Parathyroid adenoma (tissue), 2 donors: ENCODE data around the gene ARPP21.

Source experiments
- H2AFZ ChIP-seq: fragments of 300-600 bp; sonication (generic); one replicate; pipeline ENCODE4 v1.7.0; 2017; ENCODE audit warnings: antibody characterized with exemption, mild to moderate bottlenecking
- H3K27ac ChIP-seq: fragments of 300-600 bp; sonication (generic); one replicate; pipeline ENCODE4 v1.7.0; 2017
- H3K27me3 ChIP-seq: fragments of 300-600 bp; sonication (generic); one replicate; pipeline ENCODE4 v1.7.0; 2017; ENCODE audit warnings: low read length; ENCODE audit not compliant: control insufficient read depth, insufficient read depth
- H3K36me3 ChIP-seq: fragments of 300-600 bp; sonication (generic); one replicate; pipeline ENCODE4 v1.7.0; 2017; ENCODE audit warnings: low read length; ENCODE audit not compliant: control insufficient read depth, insufficient read depth
- H3K4me1 ChIP-seq: fragments of 300-600 bp; sonication (generic); one replicate; pipeline ENCODE4 v1.7.0; 2017; ENCODE audit warnings: control low read depth
- H3K4me2 ChIP-seq: fragments of 300-600 bp; sonication (generic); one replicate; pipeline ENCODE4 v1.7.0; 2017; ENCODE audit warnings: low read length
- H3K4me3 ChIP-seq: fragments of 300-600 bp; sonication (generic); one replicate; pipeline ENCODE4 v1.7.0; 2017; ENCODE audit warnings: low read depth, low read length
- H3K79me2 ChIP-seq: fragments of 300-600 bp; sonication (generic); one replicate; pipeline ENCODE4 v1.7.0; 2017; ENCODE audit warnings: control low read depth
- H3K9ac ChIP-seq: fragments of 300-600 bp; sonication (generic); one replicate; pipeline ENCODE4 v1.7.0; 2017; ENCODE audit warnings: mild to moderate bottlenecking
- H3K9me3 ChIP-seq: fragments of 300-600 bp; sonication (generic); one replicate; pipeline ENCODE4 v1.7.0; 2017; ENCODE audit warnings: low read length; ENCODE audit not compliant: control insufficient read depth
- CTCF ChIP-seq: fragments of 300-600 bp; sonication (generic); IDR thresholded peaks from one replicate; pipeline ENCODE4 v1.7.0; 2017; ENCODE audit warnings: antibody characterized with exemption, mild to moderate bottlenecking
- donor health status: primary hyperparathyroidism.

ARPP21 gene

GRCh38 chr3:35733864-35734263, 94.5 kb downstream of the ARPP21 start:
- no peaks in the 10 kb centered on the region for H3K4me1 ChIP-seq
- H3K4me3 ChIP-seq = no peak overlapping the region
- H3K9me3 ChIP-seq = no peaks in the 10 kb centered on the region
- TF ChIP-seq CTCF = no peak
- H3K27ac ChIP-seq = no peak overlapping the region
- no peak overlapping the region for H2AFZ ChIP-seq
- no peaks in the 10 kb centered on the region for H3K27me3 ChIP-seq
- no peak overlapping the region for H3K4me2 ChIP-seq
- no peak overlapping the region for H3K9ac ChIP-seq
- H3K79me2 ChIP-seq = no peaks in the 10 kb centered on the region
- H3K36me3 ChIP-seq = no peaks in the 10 kb centered on the region

- H3K36me3 ChIP-seq = no peaks in the 10 kb centered on the region
- H3K4me1 ChIP-seq = no peaks in the 10 kb centered on the region
- H3K27ac ChIP-seq = no peak overlapping the region
- no peaks in the 10 kb centered on the region for H3K79me2 ChIP-seq
- no peak overlapping the region for H2AFZ ChIP-seq
- no peaks in the 10 kb centered on the region for H3K9me3 ChIP-seq
- H3K4me2 ChIP-seq = no peak overlapping the region
- H3K27me3 ChIP-seq = no peaks in the 10 kb centered on the region
- TF ChIP-seq CTCF = no peak
- H3K9ac ChIP-seq = no peak overlapping the region
- H3K4me3 ChIP-seq = no peak overlapping the region
These were observed 97.8 kb downstream of the ARPP21 start for GRCh38 chr3:35737080-35737479.

GRCh38 chr3:35737527-35737926, 98.2 kb downstream of the ARPP21 start:
- H3K4me1 ChIP-seq = no peaks in the 10 kb centered on the region
- H3K9ac ChIP-seq = no peak overlapping the region
- H3K27me3 ChIP-seq = no peaks in the 10 kb centered on the region
- H3K79me2 ChIP-seq = no peaks in the 10 kb centered on the region
- H3K27ac ChIP-seq = no peak overlapping the region
- TF ChIP-seq CTCF = no peak
- no peak overlapping the region for H3K4me2 ChIP-seq
- no peaks in the 10 kb centered on the region for H3K9me3 ChIP-seq
- H2AFZ ChIP-seq = no peak overlapping the region
- no peak overlapping the region for H3K4me3 ChIP-seq
- no peaks in the 10 kb centered on the region for H3K36me3 ChIP-seq

- Histone ChIP-seq H3K79me2 (no peaks in the 10 kb centered on the region), H3K27me3 (no peaks in the 10 kb centered on the region), H3K9ac (no peak overlapping the region), H3K4me2 (no peak overlapping the region), H3K4me1 (no peaks in the 10 kb centered on the region), H3K27ac (no peak overlapping the region), H3K4me3 (no peak overlapping the region), H3K9me3 (no peaks in the 10 kb centered on the region), H2AFZ (no peak overlapping the region), H3K36me3 (no peaks in the 10 kb centered on the region)
- TF ChIP-seq CTCF = no peak
These were observed 98.8 kb downstream of the ARPP21 start for GRCh38 chr3:35737934-35738706.

- Histone ChIP-seq H3K79me2 (no peaks in the 10 kb centered on the region), H3K4me1 (no peaks in the 10 kb centered on the region)
These were observed 100.0 kb downstream of the ARPP21 start for GRCh38 chr3:35739181-35739809.

More at GRCh38 chr3:35739181-35739809, 100.0 kb downstream of the ARPP21 start:
- Histone ChIP-seq H3K4me2 (no peak overlapping the region), H3K27ac (no peak overlapping the region), H2AFZ (no peak overlapping the region), H3K4me3 (no peak overlapping the region), H3K9me3 (no peaks in the 10 kb centered on the region), H3K9ac (no peak overlapping the region), H3K27me3 (no peaks in the 10 kb centered on the region), H3K36me3 (no peaks in the 10 kb centered on the region)
- TF ChIP-seq CTCF = no peak
